NCI-H187 (cell line): ENCODE data around the gene PLCH2.

Experiments used
- DNase-seq, 2 experiments: peaks; one replicate each; lab custom pipeline; 2025; lab: John Stamatoyannopoulos, UW

The PLCH2 gene

GRCh38 chr1:2460203-2460602 lies 15.9 kb upstream of the PLCH2 start:
- no peak for DNase-seq

GRCh38 chr1:2460996-2461751 lies 14.9 kb upstream of the PLCH2 start:
- no peak for DNase-seq

- no peak for DNase-seq
Measured at GRCh38 chr1:2462819-2463218, 13.3 kb upstream of the PLCH2 start.

DNA sequence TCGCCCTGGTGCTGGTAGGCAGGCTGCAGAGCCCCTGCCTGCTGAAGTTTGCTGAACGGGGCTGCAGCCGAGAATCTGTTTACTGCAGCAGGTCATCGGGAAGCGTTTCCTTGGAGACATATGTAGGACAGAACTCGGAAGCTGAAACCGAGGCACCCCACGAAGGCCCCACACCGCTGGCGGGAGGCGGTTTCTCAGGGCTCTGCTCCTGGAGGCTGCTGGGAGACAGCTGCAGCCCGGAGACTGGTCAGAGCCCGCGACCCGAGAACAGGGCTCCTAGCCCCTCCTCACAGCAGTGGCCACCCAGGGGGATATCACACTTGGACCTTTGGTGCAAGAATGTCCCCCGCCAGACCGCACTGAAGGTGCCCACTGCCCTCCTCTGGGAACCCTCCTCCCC lies 12.7 kb upstream of the PLCH2 start:
- DNase-seq: no peak

GRCh38 chr1:2465371-2466269 lies 10.5 kb upstream of the PLCH2 start:
- DNase-seq: no peak

DNA sequence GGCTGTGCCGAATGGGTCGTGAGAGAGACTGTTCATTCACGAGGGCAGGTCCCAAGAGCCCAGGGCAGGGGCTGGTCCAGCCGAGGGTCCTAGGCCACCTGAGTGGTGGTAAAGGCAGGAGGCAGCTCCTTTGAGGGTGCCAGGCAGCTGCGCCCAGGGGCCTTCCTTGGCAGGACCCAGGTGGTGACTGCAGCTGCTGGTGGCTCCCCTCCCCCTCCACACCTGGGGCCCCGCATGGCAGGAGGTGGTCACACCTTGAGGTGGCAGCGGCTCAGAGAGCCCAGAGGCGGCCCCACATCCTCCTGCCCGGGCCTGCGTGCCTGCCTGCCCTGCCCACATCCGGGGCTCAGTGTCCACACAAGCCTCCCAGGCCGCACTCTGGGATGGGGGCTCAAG lies 9.8 kb upstream of the PLCH2 start:
- DNase-seq: no peak

DNA sequence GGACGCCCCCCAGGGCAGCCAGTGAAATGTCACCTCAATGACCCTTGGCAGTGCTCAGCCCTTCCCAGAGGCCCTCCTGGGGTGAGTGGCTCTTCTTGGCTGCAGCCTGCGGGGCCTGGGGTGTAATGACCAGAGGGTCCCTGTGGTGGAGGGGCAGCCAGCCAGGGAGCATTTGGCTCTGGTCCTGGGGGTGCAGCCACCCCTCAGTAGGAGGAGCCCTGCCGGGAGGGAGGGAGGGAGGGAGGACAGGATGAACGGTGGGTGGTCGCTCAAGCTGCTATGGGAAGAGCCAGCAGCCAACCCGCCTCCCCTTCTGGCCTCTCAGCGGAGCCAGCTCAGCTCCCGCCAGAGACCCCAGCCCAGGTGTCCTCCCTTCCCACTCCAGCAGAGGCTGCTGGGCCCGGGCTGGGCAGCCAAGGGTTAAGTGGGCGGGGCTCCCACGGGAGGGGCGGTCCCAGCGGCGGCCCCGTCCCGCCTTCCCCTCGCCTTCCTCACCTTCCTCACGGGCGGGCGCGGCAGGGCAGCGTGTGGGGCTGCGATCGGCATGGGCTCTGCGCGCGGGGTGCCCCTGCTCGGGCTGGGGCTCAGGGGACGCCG lies 9.0 kb upstream of the PLCH2 start:
- no peak for DNase-seq

GRCh38 chr1:2468041-2468472 lies 8.0 kb upstream of the PLCH2 start:
- no peak for DNase-seq

GRCh38 chr1:2468540-2468939 lies 7.5 kb upstream of the PLCH2 start:
- no peak for DNase-seq

DNA sequence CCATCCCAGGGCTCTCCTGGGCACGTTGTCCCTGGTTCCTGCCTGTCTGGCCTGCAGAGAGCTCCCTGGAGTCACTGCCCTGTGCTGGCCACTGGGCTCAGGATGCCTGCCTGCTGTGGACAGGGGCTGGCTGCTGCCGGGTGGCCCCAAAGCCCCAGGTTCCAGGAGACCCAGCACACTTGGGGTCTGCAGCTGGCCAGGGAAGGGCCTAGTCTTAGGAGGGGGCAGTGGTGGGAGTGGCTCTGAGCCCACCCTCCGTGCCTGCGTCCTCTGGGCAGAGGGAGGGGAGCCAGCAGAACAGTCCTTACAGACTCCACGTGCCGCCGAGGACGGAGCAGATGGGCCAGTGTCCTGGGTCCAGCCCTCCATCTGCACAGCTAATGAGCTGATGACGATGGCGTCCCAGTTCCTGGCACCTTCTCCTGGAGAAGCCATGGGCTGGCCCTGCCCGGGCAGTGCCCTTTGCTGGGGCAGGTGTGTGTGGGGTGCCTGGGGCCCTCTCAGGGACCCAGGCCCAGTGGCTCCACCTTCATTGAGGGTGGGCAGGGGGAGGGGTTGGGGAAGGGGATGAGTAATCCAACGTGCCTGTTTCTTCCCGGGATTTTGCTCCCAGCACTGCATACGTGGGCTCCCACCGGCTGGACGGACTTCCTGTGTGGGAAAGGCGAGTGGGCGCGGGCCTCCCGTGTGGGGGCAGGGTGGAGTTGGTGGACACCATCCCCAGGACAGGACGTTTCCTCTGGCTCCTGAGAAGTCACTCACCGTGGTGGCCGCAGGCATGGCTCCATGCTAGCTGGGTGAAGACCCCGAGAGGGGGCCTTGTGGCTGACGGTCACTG lies 6.8 kb upstream of the PLCH2 start:
- no peak for DNase-seq

GRCh38 chr1:2470290-2471158 lies 5.6 kb upstream of the PLCH2 start:
- DNase-seq: no peak

GRCh38 chr1:2471159-2471471 lies 5.0 kb upstream of the PLCH2 start:
- no peak for DNase-seq

- no peak for DNase-seq
Measured at GRCh38 chr1:2471587-2472001, 4.5 kb upstream of the PLCH2 start.

- DNase-seq: no peak
Measured at GRCh38 chr1:2472109-2472508, 4.0 kb upstream of the PLCH2 start.

GRCh38 chr1:2472561-2473177 lies 3.4 kb upstream of the PLCH2 start:
- DNase-seq: no peak

DNA sequence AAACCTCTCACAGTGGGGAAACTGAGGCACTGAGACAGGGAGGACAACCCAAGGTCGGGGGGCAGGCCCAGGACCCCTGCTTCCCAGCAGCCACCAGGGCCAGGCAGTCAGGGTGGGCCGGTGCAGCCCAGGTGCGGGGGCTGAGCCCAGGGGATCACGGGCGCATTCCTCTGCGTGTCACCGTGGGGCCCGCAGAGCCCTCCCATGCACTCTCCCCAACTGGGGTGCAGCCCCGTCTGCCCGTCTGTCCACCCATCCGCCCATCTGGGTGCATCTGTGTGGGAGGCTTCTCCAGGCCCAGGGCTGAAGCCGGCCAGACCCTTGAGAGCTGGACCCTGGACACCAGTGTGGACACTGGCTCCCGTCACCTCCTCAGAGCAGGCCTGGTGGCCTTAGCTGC lies 2.9 kb upstream of the PLCH2 start:
- no peak for DNase-seq

DNA sequence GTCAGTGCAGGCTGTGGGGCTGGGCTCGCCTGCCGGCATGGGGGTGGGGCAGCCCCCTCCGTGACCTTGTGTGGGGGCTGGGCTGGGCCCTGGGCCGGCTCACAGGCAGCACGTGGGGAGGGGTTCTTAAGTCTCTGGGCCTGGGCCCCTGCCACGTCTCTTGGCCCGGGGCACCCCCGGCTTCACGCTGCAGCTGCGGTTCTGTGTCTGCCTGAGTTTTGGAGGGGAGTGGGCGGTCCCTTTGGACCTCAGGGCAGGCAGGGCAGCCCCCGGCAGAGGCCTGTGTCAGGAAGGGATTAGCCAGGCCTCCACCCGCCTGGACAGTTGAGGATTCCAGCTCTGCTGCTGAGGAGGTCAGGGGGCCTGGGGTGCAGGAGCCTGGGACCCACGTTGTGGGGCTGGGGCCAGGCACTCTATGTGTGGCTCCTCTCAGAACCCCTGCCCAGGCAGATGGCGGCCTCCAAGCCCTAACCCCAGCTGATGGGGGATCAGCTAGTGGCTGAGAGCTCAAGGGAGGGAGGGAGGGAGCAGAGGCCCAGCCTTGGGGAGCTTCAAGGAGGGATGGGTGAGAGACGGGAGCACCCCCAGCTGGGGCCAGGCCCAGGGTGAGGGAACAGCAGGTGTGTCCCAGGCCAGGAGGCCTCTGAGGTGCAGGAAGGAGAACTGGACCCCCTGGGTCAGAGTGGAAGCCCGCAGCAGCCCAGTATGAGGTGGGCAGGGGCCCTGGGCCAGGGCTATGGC lies 1.8 kb upstream of the PLCH2 start:
- no peak for DNase-seq

- no peak for DNase-seq
Measured at GRCh38 chr1:2474933-2475371, 1.1 kb upstream of the PLCH2 start.

DNA sequence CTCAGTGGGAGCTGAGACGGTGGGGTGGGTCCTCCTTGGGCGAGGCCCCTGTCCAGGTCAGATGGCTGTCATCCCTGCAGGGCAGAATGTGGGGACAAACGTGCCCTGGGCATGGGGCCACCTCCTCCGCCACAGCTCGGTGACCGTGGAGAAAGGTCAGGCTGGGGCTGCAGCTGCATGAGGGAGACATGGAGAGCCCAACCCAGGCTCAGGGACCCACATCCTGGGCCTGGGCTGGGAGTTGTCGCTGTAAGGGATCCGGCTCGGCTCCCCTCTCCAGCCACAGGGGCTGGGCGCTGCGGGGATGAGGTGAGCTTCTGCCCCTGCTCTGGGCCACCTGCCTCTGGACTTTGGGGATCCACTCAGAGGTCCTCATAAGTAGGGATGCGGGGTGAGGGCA lies 518 bp upstream of the PLCH2 start:
- no peak for DNase-seq

DNA sequence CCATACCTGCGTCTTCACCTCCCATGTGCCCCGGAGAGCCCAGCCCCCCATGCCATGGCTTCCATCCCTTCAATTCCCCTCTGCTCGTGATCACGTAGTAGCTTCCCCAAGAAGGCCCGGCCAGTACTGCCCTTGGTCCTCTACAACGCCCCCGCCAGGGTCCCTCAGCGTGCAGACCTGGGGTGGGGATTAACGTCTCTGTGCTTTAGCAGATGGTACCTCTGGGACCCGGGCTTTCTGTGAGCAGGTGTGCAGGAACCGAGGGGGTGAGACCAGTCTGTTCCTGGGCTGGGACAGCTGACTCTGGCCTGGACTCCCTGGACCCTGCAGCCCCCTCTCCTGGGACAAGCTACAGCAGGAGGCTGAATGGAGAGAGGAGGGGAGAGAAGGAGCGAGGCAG lies 1.2 kb downstream of the PLCH2 start:
- no peak for DNase-seq
